H9 (cell line): ENCODE data around the gene PAFAH1B1. TPM values are rescaled to one million over a fixed set of nuclear protein-coding genes. Genes with fewer than 3 reads are reported as not detected.

Source experiments
- DNase-seq: peaks from one replicate; pipeline ENCODE4 v3.0.0-alpha.2; 2017
- H2AFZ ChIP-seq: one replicate; pipeline ENCODE4 v1.6.1; 2013; ENCODE audit warnings: mild to moderate bottlenecking, low read length, control low read depth, moderate library complexity
- H2AK5ac ChIP-seq: 2 replicates; pipeline ENCODE4 v1.6.1; 2013; ENCODE audit warnings: low read length, control low read depth, mixed read lengths; ENCODE audit not compliant: insufficient read length
- H2BK120ac ChIP-seq: one replicate; pipeline ENCODE4 v1.6.1; 2013; ENCODE audit warnings: low read depth, mild to moderate bottlenecking, low read length, control low read depth, inconsistent platforms; ENCODE audit not compliant: poor library complexity, severe bottlenecking
- H2BK12ac ChIP-seq: 2 replicates; pipeline ENCODE4 v1.6.1; 2013; ENCODE audit warnings: low read length, control low read depth, mixed read lengths, low read depth; ENCODE audit not compliant: insufficient read length
- H2BK15ac ChIP-seq: 2 replicates; pipeline ENCODE4 v1.6.1; 2013; ENCODE audit warnings: low read depth, low read length, control low read depth
- H2BK20ac ChIP-seq: one replicate; pipeline ENCODE4 v1.6.1; 2013; ENCODE audit warnings: low read depth, mild to moderate bottlenecking, low read length, control low read depth, inconsistent platforms; ENCODE audit not compliant: poor library complexity, severe bottlenecking
- H2BK5ac ChIP-seq: 2 replicates; pipeline ENCODE4 v1.6.1; 2013; ENCODE audit warnings: low read length, control low read depth, mixed read lengths; ENCODE audit not compliant: insufficient read length
- H3K14ac ChIP-seq: 2 replicates; pipeline ENCODE4 v1.6.1; 2013; ENCODE audit warnings: low read length, control low read depth; ENCODE audit not compliant: insufficient read depth
- H3K18ac ChIP-seq: 2 replicates; pipeline ENCODE4 v1.6.1; 2013; ENCODE audit warnings: low read depth, mild to moderate bottlenecking, mixed read lengths, low read length, control low read depth; ENCODE audit not compliant: insufficient read length
- H3K23ac ChIP-seq: 2 replicates; pipeline ENCODE4 v1.6.1; 2013; ENCODE audit warnings: low read length, control low read depth, mixed read lengths, low read depth; ENCODE audit not compliant: insufficient read length
- H3K23me2 ChIP-seq: 2 replicates; pipeline ENCODE4 v1.6.1; 2013; ENCODE audit warnings: low read depth, mild to moderate bottlenecking, mixed read lengths, low read length, control low read depth; ENCODE audit not compliant: insufficient read length, poor library complexity, severe bottlenecking
- H3K27ac ChIP-seq: 2 replicates; pipeline ENCODE4 v1.5.1; 2013; ENCODE audit warnings: low read length, control low read depth, mixed read lengths, low read depth; ENCODE audit not compliant: insufficient read length
- H3K27me3 ChIP-seq: 2 replicates; pipeline ENCODE4 v1.6.1; 2013; ENCODE audit warnings: low read length, control low read depth, inconsistent platforms; ENCODE audit not compliant: insufficient read depth
- H3K4ac ChIP-seq: 2 replicates; pipeline ENCODE4 v1.6.1; 2013; ENCODE audit warnings: low read depth, mild to moderate bottlenecking, control low read depth, inconsistent platforms, low read length, moderate library complexity
- H3K4me1 ChIP-seq: 2 replicates; pipeline ENCODE4 v1.6.1; 2013; ENCODE audit warnings: low read length, control low read depth, inconsistent platforms; ENCODE audit not compliant: insufficient read depth
- H3K4me2 ChIP-seq: 2 replicates; pipeline ENCODE4 v1.6.1; 2013; ENCODE audit warnings: low read length, control low read depth, mixed read lengths; ENCODE audit not compliant: insufficient read length, insufficient read depth
- H3K56ac ChIP-seq: 2 replicates; pipeline ENCODE4 v1.6.1; 2013; ENCODE audit warnings: low read depth, mild to moderate bottlenecking, mixed read lengths, low read length, control low read depth; ENCODE audit not compliant: insufficient read length
- H3K79me1 ChIP-seq: 2 replicates; pipeline ENCODE4 v1.6.1; 2013; ENCODE audit warnings: low read depth, mild to moderate bottlenecking, moderate library complexity, low read length, control low read depth, inconsistent platforms; ENCODE audit not compliant: insufficient read depth, poor library complexity, severe bottlenecking
- H3K79me2 ChIP-seq: 2 replicates; pipeline ENCODE4 v1.6.1; 2013; ENCODE audit warnings: low read length, control low read depth, inconsistent platforms; ENCODE audit not compliant: insufficient read depth
- H3K9ac ChIP-seq: 2 replicates; pipeline ENCODE4 v1.6.1; 2013; ENCODE audit warnings: low read length, control low read depth, mixed read lengths; ENCODE audit not compliant: insufficient read length; ENCODE audit errors: extremely low read depth
- H3K9me3 ChIP-seq: one replicate; pipeline ENCODE4 v1.6.1; 2013; ENCODE audit warnings: low read depth, low read length, inconsistent platforms; ENCODE audit not compliant: control insufficient read depth
- H3T11ph ChIP-seq: one replicate; pipeline ENCODE4 v1.6.1; 2013; ENCODE audit warnings: mild to moderate bottlenecking, low read length, control low read depth, inconsistent platforms
- H4K20me1 ChIP-seq: one replicate; pipeline ENCODE4 v1.6.1; 2013; ENCODE audit not compliant: control insufficient read depth, insufficient read length, insufficient read depth
- H4K5ac ChIP-seq: 2 replicates; pipeline ENCODE4 v1.6.1; 2013; ENCODE audit warnings: low read depth, mild to moderate bottlenecking, mixed read lengths, low read length, control low read depth; ENCODE audit not compliant: insufficient read length
- H4K8ac ChIP-seq: replicated peaks from 2 replicates; pipeline ENCODE4 v1.6.1; 2013; ENCODE audit warnings: low read length, control low read depth, mixed read lengths, low read depth; ENCODE audit not compliant: insufficient read length
- H4K91ac ChIP-seq: 2 replicates; pipeline ENCODE4 v1.6.1; 2013; ENCODE audit warnings: low read depth, mild to moderate bottlenecking, moderate library complexity, mixed read lengths, low read length, control low read depth; ENCODE audit not compliant: insufficient read length
- H3K27ac Mint-ChIP-seq, 3 experiments: 2 replicates in 2 of 3; 3 replicates in 1 of 3; pipeline ENCODE4 v1.8.0; 2020 to 2021; ENCODE audit warnings: mixed read lengths in 3 of 3, mild to moderate bottlenecking in 1 of 3, moderate library complexity in 1 of 3
- H3K27me3 Mint-ChIP-seq: 2 replicates; pipeline ENCODE4 v1.8.0; 2021; ENCODE audit warnings: low read depth, mild to moderate bottlenecking, moderate library complexity, mixed read lengths
- H3K36me3 Mint-ChIP-seq, 3 experiments: 2 replicates in 2 of 3; 3 replicates in 1 of 3; pipeline ENCODE4 v1.8.0; 2020 to 2021; ENCODE audit warnings: low read depth in 3 of 3, mixed read lengths in 3 of 3; ENCODE audit not compliant: insufficient read depth in 1 of 3
- H3K4me1 Mint-ChIP-seq, 2 experiments: 2 replicates each; pipeline ENCODE4 v1.8.0; 2020; ENCODE audit warnings: mixed read lengths in 2 of 2
- H3K4me3 Mint-ChIP-seq, 2 experiments: 2 replicates in 1 of 2; 3 replicates in 1 of 2; pipeline ENCODE4 v1.8.0; 2020 to 2021; ENCODE audit warnings: mild to moderate bottlenecking in 2 of 2, mixed read lengths in 2 of 2, moderate library complexity in 1 of 2
- H3K9me3 Mint-ChIP-seq, 2 experiments: 2 replicates in 1 of 2; 3 replicates in 1 of 2; pipeline ENCODE4 v1.8.0; 2020; ENCODE audit warnings: mild to moderate bottlenecking in 2 of 2, mixed read lengths in 2 of 2, moderate library complexity in 1 of 2
- WGBS: extraction: QIAGEN DNeasy Blood & Tissue Kit; methylation state at CpG from one replicate; pipeline ENCODE4 v1.1.7; 2013; ENCODE audit warnings: missing lambda C conversion rate, low lambda C conversion rate, mixed read lengths; ENCODE audit not compliant: insufficient read length; ENCODE audit errors: extremely low coverage; 5-methylcytosine and 5-hydroxymethylcytosine counted together
- total RNA-seq: library from RNA; stranded (reverse); gene quantifications from 2 replicates; pipeline ENCODE4 v1.2.1, GENCODE V29; 2021
- TF ChIP-seq, protein P1 (sequence below): fragments of 200-600 bp; sonication (generic); conservative IDR thresholded peaks from 3 replicates; pipeline ENCODE4 v1.8.0; 2021; ENCODE audit warnings: antibody characterized with exemption, mild to moderate bottlenecking

PAFAH1B1 gene
- total RNA-seq, 1 experiment from 2014 or later: 134 TPM

GRCh38 chr17:2611627-2612026 is 18.2 kb downstream of the PAFAH1B1 start:
- no peak overlapping the region for H3K27ac ChIP-seq
- Mint-ChIP-seq H3K9me3 (no peaks in the 10 kb centered on the region), H3K4me3 (no peak overlapping the region)

More at GRCh38 chr17:2611627-2612026, 18.2 kb downstream of the PAFAH1B1 start:
- no peaks in the 10 kb centered on the region for H3K9me3 ChIP-seq
- no peaks in the 10 kb centered on the region for H3K23me2 ChIP-seq
- no peak overlapping the region for H3T11ph ChIP-seq
- H3K36me3 Mint-ChIP-seq: peaks cover 0 to 5% (median 0%) of the 10 kb centered on the region in 3 experiments; a peak in 2 of 7 replicates
- no peak overlapping the region for H2AFZ ChIP-seq
- peaks cover 57% of the 10 kb centered on the region for H3K79me2 ChIP-seq
- no peak overlapping the region for H2BK20ac ChIP-seq
- 100% methylated on average over 1 of the region's 7 CpGs for WGBS
- no peak overlapping the region for H2BK12ac ChIP-seq
- H3K4me1 Mint-ChIP-seq: peaks cover 14 to 20% of the 10 kb centered on the region in 2 experiments
- H4K8ac ChIP-seq: no peak overlapping the region
- no peak overlapping the region for H2AK5ac ChIP-seq
- no peak overlapping the region for H4K91ac ChIP-seq
- H2BK15ac ChIP-seq: no peak overlapping the region
- DNase-seq: no peak
- no peak overlapping the region for H3K4ac ChIP-seq
- no peak overlapping the region for H3K4me2 ChIP-seq
- H3K4me1 ChIP-seq: no peaks in the 10 kb centered on the region
- no peaks in the 10 kb centered on the region for H4K20me1 ChIP-seq
- H4K5ac ChIP-seq: no peak overlapping the region
- H3K27me3 ChIP-seq: no peaks in the 10 kb centered on the region; the same call in 1 of the 2 replicates
- peaks cover 7% of the 10 kb centered on the region for H3K79me1 ChIP-seq
- TF ChIP-seq, protein P1, sequence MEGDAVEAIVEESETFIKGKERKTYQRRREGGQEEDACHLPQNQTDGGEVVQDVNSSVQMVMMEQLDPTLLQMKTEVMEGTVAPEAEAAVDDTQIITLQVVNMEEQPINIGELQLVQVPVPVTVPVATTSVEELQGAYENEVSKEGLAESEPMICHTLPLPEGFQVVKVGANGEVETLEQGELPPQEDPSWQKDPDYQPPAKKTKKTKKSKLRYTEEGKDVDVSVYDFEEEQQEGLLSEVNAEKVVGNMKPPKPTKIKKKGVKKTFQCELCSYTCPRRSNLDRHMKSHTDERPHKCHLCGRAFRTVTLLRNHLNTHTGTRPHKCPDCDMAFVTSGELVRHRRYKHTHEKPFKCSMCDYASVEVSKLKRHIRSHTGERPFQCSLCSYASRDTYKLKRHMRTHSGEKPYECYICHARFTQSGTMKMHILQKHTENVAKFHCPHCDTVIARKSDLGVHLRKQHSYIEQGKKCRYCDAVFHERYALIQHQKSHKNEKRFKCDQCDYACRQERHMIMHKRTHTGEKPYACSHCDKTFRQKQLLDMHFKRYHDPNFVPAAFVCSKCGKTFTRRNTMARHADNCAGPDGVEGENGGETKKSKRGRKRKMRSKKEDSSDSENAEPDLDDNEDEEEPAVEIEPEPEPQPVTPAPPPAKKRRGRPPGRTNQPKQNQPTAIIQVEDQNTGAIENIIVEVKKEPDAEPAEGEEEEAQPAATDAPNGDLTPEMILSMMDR: no peak
- H3K18ac ChIP-seq: no peak overlapping the region
- no peak overlapping the region for H2BK120ac ChIP-seq
- no peak overlapping the region for H3K56ac ChIP-seq
- no peaks in the 10 kb centered on the region for H3K27me3 Mint-ChIP-seq
- no peak overlapping the region for H3K14ac ChIP-seq
- no peak overlapping the region for H3K23ac ChIP-seq
- peak overlapping the region in 1 of 3 experiments; percentile 45; a peak in 2 of 7 replicates for H3K27ac Mint-ChIP-seq
- no peak overlapping the region for H3K9ac ChIP-seq
- H2BK5ac ChIP-seq: no peak overlapping the region
